Liver (tissue), 3 donors: Measurements from ENCODE around the gene RBM3.

Experiments
- ATF3 ChIP-seq: IDR thresholded peaks from 2 replicates; pipeline ENCODE4 v1.6.1; 2016; ENCODE audit warnings: antibody characterized with exemption
- EGR1 ChIP-seq, 2 donors: IDR thresholded peaks; 2 replicates each; pipeline ENCODE4 v1.6.1; 2016 to 2018; ENCODE audit warnings: antibody characterized with exemption in 2 of 2, low read depth in 2 of 2
- FOXA1 ChIP-seq: IDR thresholded peaks from 2 replicates; pipeline ENCODE4 v1.6.1; 2016; ENCODE audit warnings: antibody characterized with exemption
- JUND ChIP-seq, 2 donors: IDR thresholded peaks; 2 replicates each; pipeline ENCODE4 v1.6.1; 2016; ENCODE audit warnings: antibody characterized with exemption in 2 of 2
- MAX ChIP-seq: IDR thresholded peaks from 2 replicates; pipeline ENCODE4 v1.6.1; 2016; ENCODE audit warnings: antibody characterized with exemption
- NR2F2 ChIP-seq: IDR thresholded peaks from 2 replicates; pipeline ENCODE4 v1.6.1; 2016; ENCODE audit warnings: antibody characterized with exemption
- RAD21 ChIP-seq, 2 donors: IDR thresholded peaks; 2 replicates each; pipeline ENCODE4 v1.6.1; 2016; ENCODE audit warnings: antibody characterized with exemption in 2 of 2, mild to moderate bottlenecking in 2 of 2
- SP1 ChIP-seq: IDR thresholded peaks from 2 replicates; pipeline ENCODE4 v1.6.1; 2018; ENCODE audit warnings: antibody characterized with exemption, mild to moderate bottlenecking
- TAF1 ChIP-seq: conservative IDR thresholded peaks from 2 replicates; pipeline ENCODE4 v1.6.1; 2016; ENCODE audit warnings: antibody characterized with exemption, mild to moderate bottlenecking
- ZBTB33 ChIP-seq: IDR thresholded peaks from 2 replicates; pipeline ENCODE4 v1.6.1; 2016; ENCODE audit warnings: antibody characterized with exemption
- TF ChIP-seq, protein P1 (sequence below): fragments of 150-350 bp; IDR thresholded peaks from 2 replicates; pipeline ENCODE4 v1.5.1; 2017; ENCODE audit warnings: improper control_type of control experiment, low read depth, low read length; ENCODE audit not compliant: missing input control
- donor health status: healthy.
- donor health status: healthy.

GRCh38 chrX:48590203-48591103, 16.2 kb downstream of the RBM3 start:
- TF ChIP-seq JUND (IDR thresholded peaks at IDR 0.05) (no peak), NR2F2 (no peak), MAX (no peak), RAD21 (IDR thresholded peaks at IDR 0.05) (no peak), FOXA1 (no peak), SP1 (no peak), TAF1 (no peak), EGR1 (IDR thresholded peaks at IDR 0.05; ENCODE audit: low read depth in 2 of 2) (no peak), ATF3 (no peak), ZBTB33 (no peak)
- TF ChIP-seq, protein P1, sequence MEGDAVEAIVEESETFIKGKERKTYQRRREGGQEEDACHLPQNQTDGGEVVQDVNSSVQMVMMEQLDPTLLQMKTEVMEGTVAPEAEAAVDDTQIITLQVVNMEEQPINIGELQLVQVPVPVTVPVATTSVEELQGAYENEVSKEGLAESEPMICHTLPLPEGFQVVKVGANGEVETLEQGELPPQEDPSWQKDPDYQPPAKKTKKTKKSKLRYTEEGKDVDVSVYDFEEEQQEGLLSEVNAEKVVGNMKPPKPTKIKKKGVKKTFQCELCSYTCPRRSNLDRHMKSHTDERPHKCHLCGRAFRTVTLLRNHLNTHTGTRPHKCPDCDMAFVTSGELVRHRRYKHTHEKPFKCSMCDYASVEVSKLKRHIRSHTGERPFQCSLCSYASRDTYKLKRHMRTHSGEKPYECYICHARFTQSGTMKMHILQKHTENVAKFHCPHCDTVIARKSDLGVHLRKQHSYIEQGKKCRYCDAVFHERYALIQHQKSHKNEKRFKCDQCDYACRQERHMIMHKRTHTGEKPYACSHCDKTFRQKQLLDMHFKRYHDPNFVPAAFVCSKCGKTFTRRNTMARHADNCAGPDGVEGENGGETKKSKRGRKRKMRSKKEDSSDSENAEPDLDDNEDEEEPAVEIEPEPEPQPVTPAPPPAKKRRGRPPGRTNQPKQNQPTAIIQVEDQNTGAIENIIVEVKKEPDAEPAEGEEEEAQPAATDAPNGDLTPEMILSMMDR, result no peak
